ENCODE results near the gene KDM4F.

GRCh38 chr11:95028357-95028756, 20.9 kb upstream of the KDM4F start:
- TF ChIP-seq, protein P1, sequence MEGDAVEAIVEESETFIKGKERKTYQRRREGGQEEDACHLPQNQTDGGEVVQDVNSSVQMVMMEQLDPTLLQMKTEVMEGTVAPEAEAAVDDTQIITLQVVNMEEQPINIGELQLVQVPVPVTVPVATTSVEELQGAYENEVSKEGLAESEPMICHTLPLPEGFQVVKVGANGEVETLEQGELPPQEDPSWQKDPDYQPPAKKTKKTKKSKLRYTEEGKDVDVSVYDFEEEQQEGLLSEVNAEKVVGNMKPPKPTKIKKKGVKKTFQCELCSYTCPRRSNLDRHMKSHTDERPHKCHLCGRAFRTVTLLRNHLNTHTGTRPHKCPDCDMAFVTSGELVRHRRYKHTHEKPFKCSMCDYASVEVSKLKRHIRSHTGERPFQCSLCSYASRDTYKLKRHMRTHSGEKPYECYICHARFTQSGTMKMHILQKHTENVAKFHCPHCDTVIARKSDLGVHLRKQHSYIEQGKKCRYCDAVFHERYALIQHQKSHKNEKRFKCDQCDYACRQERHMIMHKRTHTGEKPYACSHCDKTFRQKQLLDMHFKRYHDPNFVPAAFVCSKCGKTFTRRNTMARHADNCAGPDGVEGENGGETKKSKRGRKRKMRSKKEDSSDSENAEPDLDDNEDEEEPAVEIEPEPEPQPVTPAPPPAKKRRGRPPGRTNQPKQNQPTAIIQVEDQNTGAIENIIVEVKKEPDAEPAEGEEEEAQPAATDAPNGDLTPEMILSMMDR (IDR thresholded peaks at IDR 0.05; ENCODE audit: low read depth, low read length, missing input control): no peak
- TF ChIP-seq ZBTB33 (IDR thresholded peaks at IDR 0.05) (no peak), REST (IDR thresholded peaks at IDR 0.05) (no peak), YY1 (IDR thresholded peaks at IDR 0.05) (no peak), RAD21 (IDR thresholded peaks at IDR 0.05) (no peak), TAF1 (conservative IDR thresholded peaks at IDR 0.05) (no peak), RXRA (IDR thresholded peaks at IDR 0.05) (no peak), GABPA (IDR thresholded peaks at IDR 0.05 in 1 of 2, conservative IDR thresholded peaks at IDR 0.05 in 1 of 2) (no peak), EGR1 (IDR thresholded peaks at IDR 0.05; ENCODE audit: low read depth in 2 of 2) (no peak), SP1 (IDR thresholded peaks at IDR 0.05) (no peak), JUND (IDR thresholded peaks at IDR 0.05) (no peak)
- TF ChIP-seq, protein P2, sequence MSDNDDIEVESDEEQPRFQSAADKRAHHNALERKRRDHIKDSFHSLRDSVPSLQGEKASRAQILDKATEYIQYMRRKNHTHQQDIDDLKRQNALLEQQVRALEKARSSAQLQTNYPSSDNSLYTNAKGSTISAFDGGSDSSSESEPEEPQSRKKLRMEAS (IDR thresholded peaks at IDR 0.05): no peak
- TF ChIP-seq, protein P3, sequence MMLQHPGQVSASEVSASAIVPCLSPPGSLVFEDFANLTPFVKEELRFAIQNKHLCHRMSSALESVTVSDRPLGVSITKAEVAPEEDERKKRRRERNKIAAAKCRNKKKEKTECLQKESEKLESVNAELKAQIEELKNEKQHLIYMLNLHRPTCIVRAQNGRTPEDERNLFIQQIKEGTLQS (IDR thresholded peaks at IDR 0.05): no peak
